D721Med (cell line): ENCODE measurements around the gene FOXN1.

Experiments used
- DNase-seq: peaks from one replicate; pipeline ENCODE4 v3.0.0; 2011; ENCODE audit warnings: low spot score; ENCODE audit not compliant: insufficient read length
- FAIRE-seq: peaks from 2 replicates; lab custom pipeline; 2011; peaks lifted over from hg19 to GRCh38; lab: Jason Lieb, UNC
- TF ChIP-seq, protein P1 (sequence below): IDR thresholded peaks from 2 replicates; pipeline ENCODE4 v1.5.1; 2012; ENCODE audit warnings: mild to moderate bottlenecking, control low read depth; ENCODE audit not compliant: insufficient read depth; ENCODE audit errors: missing control alignments

FOXN1 gene

DNA sequence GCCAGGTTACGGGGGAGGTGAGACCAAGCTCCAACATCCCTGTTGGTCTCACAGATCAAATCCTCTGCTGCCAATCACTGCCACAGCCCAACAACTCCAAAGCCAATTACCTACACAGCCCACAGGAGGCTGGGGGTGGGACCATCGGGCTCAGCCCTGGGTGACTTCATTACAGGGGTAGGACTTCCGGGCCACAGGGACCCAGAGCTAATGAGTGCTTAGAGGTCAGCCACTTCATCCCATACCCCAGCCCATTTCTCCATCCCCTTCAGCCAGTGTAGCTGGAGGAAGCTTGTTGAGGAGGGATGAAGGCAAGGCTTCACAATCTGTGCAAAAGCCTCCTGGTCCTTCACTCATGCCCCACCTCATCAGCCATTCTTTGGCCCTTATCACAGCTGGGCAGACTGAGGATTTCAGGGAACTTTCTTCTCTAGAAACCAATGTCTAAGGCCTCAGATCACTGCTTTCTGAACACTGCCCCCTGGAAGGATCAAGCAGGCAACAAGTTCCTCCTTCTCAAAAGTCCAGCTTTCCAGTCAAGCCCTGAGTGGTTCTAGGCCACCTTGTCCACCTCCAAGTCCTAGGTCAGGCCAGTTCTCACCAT, 5.8 kb downstream of the FOXN1 start:
- FAIRE-seq, result no peak

DNA sequence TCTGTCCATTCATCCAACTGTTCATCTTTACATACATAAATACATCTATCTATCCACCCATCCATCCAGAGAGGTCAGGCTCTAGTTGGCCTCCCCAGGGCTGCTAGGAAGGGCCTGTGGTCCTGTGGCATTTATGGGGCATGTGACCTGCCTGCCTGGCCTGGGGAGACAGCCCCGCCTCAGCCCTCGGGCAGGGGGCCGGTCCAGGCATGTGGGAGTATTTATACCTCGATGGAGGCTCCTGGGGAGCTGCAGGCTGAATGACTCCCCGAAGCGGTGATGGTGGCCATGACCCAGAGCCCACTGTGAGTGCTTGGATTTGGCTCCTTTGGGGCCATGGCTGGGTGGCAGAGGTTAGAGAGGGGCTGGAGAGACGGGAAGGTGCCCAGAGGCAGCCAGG, 7.3 kb downstream of the FOXN1 start:
- DNase-seq, result no peak

More for the DNA sequence above, 5.8 kb downstream of the FOXN1 start:
- TF ChIP-seq, protein P1, sequence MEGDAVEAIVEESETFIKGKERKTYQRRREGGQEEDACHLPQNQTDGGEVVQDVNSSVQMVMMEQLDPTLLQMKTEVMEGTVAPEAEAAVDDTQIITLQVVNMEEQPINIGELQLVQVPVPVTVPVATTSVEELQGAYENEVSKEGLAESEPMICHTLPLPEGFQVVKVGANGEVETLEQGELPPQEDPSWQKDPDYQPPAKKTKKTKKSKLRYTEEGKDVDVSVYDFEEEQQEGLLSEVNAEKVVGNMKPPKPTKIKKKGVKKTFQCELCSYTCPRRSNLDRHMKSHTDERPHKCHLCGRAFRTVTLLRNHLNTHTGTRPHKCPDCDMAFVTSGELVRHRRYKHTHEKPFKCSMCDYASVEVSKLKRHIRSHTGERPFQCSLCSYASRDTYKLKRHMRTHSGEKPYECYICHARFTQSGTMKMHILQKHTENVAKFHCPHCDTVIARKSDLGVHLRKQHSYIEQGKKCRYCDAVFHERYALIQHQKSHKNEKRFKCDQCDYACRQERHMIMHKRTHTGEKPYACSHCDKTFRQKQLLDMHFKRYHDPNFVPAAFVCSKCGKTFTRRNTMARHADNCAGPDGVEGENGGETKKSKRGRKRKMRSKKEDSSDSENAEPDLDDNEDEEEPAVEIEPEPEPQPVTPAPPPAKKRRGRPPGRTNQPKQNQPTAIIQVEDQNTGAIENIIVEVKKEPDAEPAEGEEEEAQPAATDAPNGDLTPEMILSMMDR, result no peak
- no peak for DNase-seq

DNA sequence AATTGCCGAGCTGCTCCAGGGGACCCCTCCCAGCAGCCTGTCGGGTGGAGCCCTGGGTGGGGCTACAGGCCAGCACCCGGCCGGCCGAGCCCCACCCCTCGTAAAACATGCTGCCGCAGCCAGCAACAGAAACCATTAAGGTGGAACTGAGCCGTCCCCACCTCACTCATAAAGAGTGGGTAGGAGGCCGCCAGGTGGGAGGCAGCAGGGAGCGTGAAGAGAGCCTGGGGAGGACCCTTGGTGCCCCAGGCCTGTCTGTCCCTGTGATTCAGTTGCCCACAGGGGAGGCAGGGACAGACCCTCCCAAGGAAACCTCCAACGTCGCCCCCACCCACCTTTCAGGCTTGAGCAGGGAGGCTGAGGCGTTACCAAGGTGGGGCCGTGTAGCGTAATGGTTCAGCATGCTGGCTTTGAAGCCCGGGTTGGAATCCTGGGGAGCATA, 8.4 kb downstream of the FOXN1 start:
- FAIRE-seq, result no peak
- DNase-seq, result no peak

More for the DNA sequence above, 7.3 kb downstream of the FOXN1 start:
- FAIRE-seq, result no peak
- TF ChIP-seq, protein P1, result no peak

DNA sequence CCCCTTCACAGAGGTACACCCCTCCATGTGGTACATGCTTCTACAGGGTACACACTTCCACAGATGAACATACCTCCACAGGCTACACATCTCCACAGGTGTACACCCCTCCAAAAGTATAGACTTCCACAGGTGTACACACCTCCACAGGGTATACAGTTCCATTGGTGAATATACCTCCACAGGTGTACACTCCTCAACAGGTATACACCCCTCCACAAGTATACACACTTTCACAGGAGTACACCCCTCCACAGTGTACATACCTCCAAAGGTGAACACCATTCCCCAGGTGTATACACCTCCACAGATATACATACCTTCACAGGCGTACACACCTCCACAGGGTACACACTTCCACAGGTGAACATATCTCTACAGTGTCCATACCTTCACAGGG, 9.4 kb downstream of the FOXN1 start:
- TF ChIP-seq, protein P1, result no peak
- FAIRE-seq, result no peak
- DNase-seq, result no peak

More for the DNA sequence above, 8.4 kb downstream of the FOXN1 start:
- TF ChIP-seq, protein P1, result no peak

DNA sequence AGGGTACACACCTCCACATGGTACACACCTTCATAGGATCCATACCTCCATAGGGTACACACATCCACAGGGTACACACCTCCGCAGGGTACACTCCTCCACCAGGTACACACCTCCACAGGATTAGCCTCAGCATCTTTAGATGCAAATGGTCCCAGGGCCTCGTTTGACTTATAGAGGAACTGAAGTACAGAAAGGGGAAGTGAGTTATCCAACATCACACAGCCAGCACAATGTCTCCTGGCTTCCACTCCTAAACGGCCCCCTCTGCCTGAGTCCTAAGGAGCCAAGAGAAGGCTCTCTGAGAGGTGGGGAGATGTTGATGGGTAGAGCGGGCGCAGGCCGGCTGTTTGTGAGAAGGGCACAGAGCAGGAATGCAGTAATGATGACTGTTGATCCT, 12.0 kb downstream of the FOXN1 start:
- DNase-seq (no peak), FAIRE-seq (no peak)
- TF ChIP-seq, protein P1, result no peak

DNA sequence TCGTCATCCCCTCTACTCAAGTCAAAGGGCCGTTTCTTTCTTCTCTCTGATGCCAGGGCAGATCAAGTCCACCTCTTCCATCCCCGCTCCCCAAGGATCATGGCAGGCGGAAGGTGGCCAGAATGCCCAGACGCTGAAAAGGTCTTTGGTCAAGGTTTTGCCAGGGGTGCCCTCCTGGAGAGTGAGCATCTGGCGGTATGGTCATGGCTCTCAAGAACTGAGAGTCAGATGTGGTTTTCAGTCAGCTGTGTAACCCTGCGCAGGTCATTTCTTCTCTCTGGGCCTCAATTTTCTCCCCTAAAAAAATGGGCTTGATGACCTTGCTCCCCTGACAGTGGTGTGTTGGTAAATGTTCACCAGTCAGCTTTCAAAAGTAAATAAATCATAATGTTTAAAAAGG, 12.4 kb downstream of the FOXN1 start:
- TF ChIP-seq, protein P1, result no peak
- no peak for DNase-seq
- no peak for FAIRE-seq

DNA sequence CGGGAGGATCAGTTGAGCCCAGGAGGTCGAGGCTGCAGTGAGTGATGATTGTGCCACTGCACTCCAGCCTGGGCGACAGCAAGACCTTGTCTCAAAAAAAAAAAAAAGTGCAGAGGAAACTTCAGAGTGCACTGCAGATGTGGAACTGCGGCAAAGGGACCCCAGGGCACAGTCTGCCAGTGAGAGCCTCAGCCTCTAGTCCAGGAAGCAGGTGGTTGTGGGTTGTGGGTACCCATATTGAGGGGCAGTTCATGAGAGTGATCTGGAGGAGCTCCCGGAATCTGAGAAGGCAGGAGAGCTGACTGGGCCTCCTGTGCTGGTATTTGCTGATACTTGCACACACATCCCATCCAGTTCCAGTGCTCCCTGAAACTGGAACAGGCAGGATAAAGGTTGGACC, 13.1 kb downstream of the FOXN1 start:
- DNase-seq (no peak), FAIRE-seq (no peak)
- TF ChIP-seq, protein P1, result no peak
